Upper lobe of left lung (tissue), 6 donors: ENCODE results near the gene C1QC. TPM values are rescaled to one million over a fixed set of nuclear protein-coding genes. Genes with fewer than 3 reads are reported as not detected.

ENCODE experiments used
- ATAC-seq, 2 donors: fragments of 200-7000 bp; cut with Tn5 transposase; one replicate each; pipeline ENCODE4 v1.9.1; 2022; ENCODE audit warnings: mild to moderate bottlenecking in 2 of 2, moderate library complexity in 2 of 2; ENCODE audit not compliant: low FRiP score in 2 of 2
- DNase-seq, 2 donors: peaks; one replicate each; pipeline ENCODE4 v3.0.0-alpha.2; 2019 to 2020
- H3K27ac ChIP-seq, 4 donors: fragments of 200-600 bp; sonication (generic); one replicate each; pipeline ENCODE4 v1.5.1; 2016 to 2019
- H3K27me3 ChIP-seq, 4 donors: fragments of 200-600 bp; sonication (generic); one replicate each; pipeline ENCODE4 v1.5.1; 2017 to 2019
- H3K36me3 ChIP-seq, 4 donors: fragments of 200-600 bp; sonication (generic); one replicate each; pipeline ENCODE4 v1.5.1; 2016 to 2019
- H3K4me1 ChIP-seq, 4 donors: fragments of 200-600 bp; sonication (generic); one replicate each; pipeline ENCODE4 v1.5.1; 2018 to 2019
- H3K4me3 ChIP-seq, 4 donors: fragments of 200-600 bp; sonication (generic); one replicate each; pipeline ENCODE4 v1.5.1; 2017 to 2019; ENCODE audit warnings: mild to moderate bottlenecking in 2 of 4, moderate library complexity in 1 of 4
- H3K9me3 ChIP-seq, 4 donors: fragments of 200-600 bp; sonication (generic); one replicate each; pipeline ENCODE4 v1.5.1; 2018 to 2019
- CTCF ChIP-seq, 6 experiments: fragments of 450-650 bp in 4 of 6; fragments of 200-600 bp in 2 of 6; sonication (generic) in 2 of 6; IDR thresholded peaks; one replicate each; pipeline ENCODE4 v1.5.1; 2016 to 2019; ENCODE audit warnings: antibody characterized with exemption in 6 of 6
- EP300 ChIP-seq, 4 donors: sonication (generic); formaldehyde crosslinking; IDR thresholded peaks; one replicate each; pipeline ENCODE4 v1.5.1; 2017; ENCODE audit warnings: antibody characterized with exemption in 4 of 4, control low read depth in 2 of 4
- POLR2A ChIP-seq, 4 donors: fragments of 450-650 bp; IDR thresholded peaks; one replicate each; pipeline ENCODE4 v1.5.1; 2016 to 2017; ENCODE audit warnings: antibody characterized with exemption in 4 of 4, mild to moderate bottlenecking in 2 of 4
- POLR2AphosphoS5 ChIP-seq, 2 donors: sonication (generic); formaldehyde crosslinking; IDR thresholded peaks; one replicate each; pipeline ENCODE4 v1.5.1; 2017; ENCODE audit warnings: antibody characterized with exemption in 2 of 2
- WGBS, 2 donors: methylation state at CpG; one replicate each; pipeline ENCODE4 v1.1.5; 2017 to 2018; 5-methylcytosine and 5-hydroxymethylcytosine counted together
- total RNA-seq, 6 donors: library from RNA; depleted of rRNA in 4 of 6; stranded (reverse); fragments of >200 nt in 4 of 6; gene quantifications; one replicate each; pipeline versions ENCODE4 v1.1.0 to v1.2.1, GENCODE V29; 2016 to 2021
- donor health status: DM: no; HTN: no; CAD: no; lungs with moderate emphysema.
- donor health status: DM: no; HTN: yes; CAD: no; lungs with severe emphysema.

The C1QC gene
- total RNA-seq, 6 donors from 2014 or later: 188 to 817 (median 529) TPM

DNA sequence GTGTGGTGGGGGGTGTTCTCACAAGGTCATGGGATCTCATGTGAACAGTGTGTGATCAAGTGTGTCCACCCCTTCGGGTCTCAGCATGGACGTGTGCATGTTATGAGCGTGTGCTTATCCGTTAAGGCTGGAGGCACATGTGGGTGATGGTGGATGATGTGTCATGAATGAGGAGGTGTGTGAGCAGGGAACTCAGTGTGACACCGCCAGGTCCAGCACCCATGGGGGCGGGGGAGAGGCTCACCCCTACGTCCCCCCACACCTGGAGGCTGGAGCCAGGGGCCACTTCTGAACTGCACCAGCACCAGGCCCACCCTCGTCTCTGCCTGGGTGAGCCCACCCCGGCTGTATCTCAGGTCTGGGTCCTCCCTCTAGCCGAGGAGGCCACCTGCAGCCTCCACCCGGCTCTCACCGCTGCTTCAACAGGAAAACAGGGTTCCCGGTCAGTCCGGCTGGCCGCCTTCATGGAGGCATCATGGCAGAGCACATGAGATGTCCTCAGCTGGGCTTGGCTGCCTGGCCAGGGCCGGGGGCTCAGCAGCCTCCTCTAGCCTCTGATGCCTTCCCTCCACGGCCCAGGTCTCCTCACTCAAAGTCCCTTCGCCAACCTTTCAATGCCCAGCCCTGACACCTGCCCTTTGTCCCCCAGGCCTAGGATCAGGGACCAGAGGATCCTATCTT, 41.2 kb upstream of the C1QC start:
- DNase-seq (no peak), ATAC-seq (no peak)
- TF ChIP-seq CTCF (IDR thresholded peaks at IDR 0.05) (no peak), POLR2A (IDR thresholded peaks at IDR 0.05) (no peak), EP300 (IDR thresholded peaks at IDR 0.05) (no peak), POLR2AphosphoS5 (IDR thresholded peaks at IDR 0.05) (no peak)
- Histone ChIP-seq H3K9me3 (no peaks in the 10 kb centered on the region), H3K27ac (no peak overlapping the region), H3K4me3 (no peak overlapping the region), H3K36me3 (no peaks in the 10 kb centered on the region), H3K4me1 (no peaks in the 10 kb centered on the region), H3K27me3 (no peaks in the 10 kb centered on the region)
- 84 to 86% methylated on average over 3 to 18 of the region's 18 CpGs for WGBS, 2 donors

DNA sequence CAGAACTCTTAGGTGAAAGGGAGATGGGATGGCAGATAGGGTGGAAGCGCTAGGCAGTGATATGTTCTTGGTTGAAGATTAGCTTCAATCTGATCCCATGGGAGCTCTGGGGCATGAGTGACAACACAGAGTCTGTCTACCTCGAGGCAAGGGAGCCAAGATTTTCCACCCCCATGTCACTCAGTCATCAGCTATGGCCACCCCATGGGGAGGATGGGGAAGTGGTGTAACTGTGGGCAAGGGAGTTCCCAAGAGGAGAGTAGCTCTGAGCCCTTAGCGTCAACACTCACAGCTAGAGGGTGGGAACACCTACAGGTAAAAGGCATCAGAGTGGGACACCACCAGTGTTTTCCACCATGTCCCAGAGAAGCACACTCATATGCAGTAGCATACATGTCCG, 37.3 kb upstream of the C1QC start:
- Histone ChIP-seq H3K4me3 (no peak overlapping the region), H3K4me1 (no peaks in the 10 kb centered on the region), H3K27me3 (no peaks in the 10 kb centered on the region), H3K36me3 (no peaks in the 10 kb centered on the region), H3K27ac (no peak overlapping the region), H3K9me3 (no peaks in the 10 kb centered on the region)
- ATAC-seq (no peak), DNase-seq (no peak)
- TF ChIP-seq POLR2A (IDR thresholded peaks at IDR 0.05) (no peak), POLR2AphosphoS5 (IDR thresholded peaks at IDR 0.05) (no peak), EP300 (IDR thresholded peaks at IDR 0.05) (no peak), CTCF (IDR thresholded peaks at IDR 0.05) (no peak)
- 47 to 55% methylated on average over 4 of the region's 4 CpGs for WGBS, 2 donors

DNA sequence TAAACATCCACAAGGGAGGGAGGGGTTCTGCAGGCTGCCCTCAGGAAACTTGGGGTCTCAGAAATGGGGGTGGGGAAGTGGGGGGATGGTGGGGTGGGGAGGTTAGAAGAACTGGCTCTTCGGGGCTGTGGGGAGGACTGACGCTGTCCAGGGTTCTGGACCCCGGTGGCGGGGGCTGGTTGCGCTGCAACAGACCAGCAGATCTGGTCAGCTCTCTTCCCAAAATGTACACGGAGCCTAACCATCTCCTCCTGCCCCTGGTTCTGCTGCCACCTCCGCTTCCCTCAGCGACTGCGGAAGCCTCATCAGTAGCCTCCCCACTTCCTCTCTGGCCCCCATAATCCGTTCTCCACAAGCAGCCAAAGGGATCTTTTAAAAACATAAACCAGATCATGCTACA, 36.3 kb upstream of the C1QC start:
- Histone ChIP-seq H3K4me3 (no peak overlapping the region), H3K27ac (no peak overlapping the region), H3K9me3 (no peaks in the 10 kb centered on the region), H3K36me3 (no peaks in the 10 kb centered on the region), H3K4me1 (no peaks in the 10 kb centered on the region), H3K27me3 (no peaks in the 10 kb centered on the region)
- DNase-seq (no peak), ATAC-seq (no peak)
- WGBS, 2 donors: 10% methylated on average over 10 of the region's 10 CpGs
- TF ChIP-seq CTCF (IDR thresholded peaks at IDR 0.05) (no peak), POLR2AphosphoS5 (IDR thresholded peaks at IDR 0.05) (no peak), POLR2A (IDR thresholded peaks at IDR 0.05) (no peak), EP300 (IDR thresholded peaks at IDR 0.05) (no peak)

- Histone ChIP-seq H3K4me1 (no peaks in the 10 kb centered on the region), H3K4me3 (no peak overlapping the region), H3K36me3 (no peaks in the 10 kb centered on the region), H3K27me3 (no peaks in the 10 kb centered on the region), H3K9me3 (no peaks in the 10 kb centered on the region), H3K27ac (no peak overlapping the region)
- TF ChIP-seq CTCF (IDR thresholded peaks at IDR 0.05): no peak
- TF ChIP-seq POLR2A (IDR thresholded peaks at IDR 0.05): no peak
- no peak for TF ChIP-seq POLR2AphosphoS5 (IDR thresholded peaks at IDR 0.05)
- no peak for TF ChIP-seq EP300 (IDR thresholded peaks at IDR 0.05)
- DNase-seq: no peak
- WGBS, 2 donors: 58 to 65% methylated on average over 3 of the region's 3 CpGs
- no peak for ATAC-seq
Measured at GRCh38 chr1:22608361-22608760, 35.1 kb upstream of the C1QC start.

GRCh38 chr1:22609291-22609690, 34.1 kb upstream of the C1QC start:
- WGBS, 2 donors: 14 to 15% methylated on average over 6 of the region's 6 CpGs
- TF ChIP-seq POLR2AphosphoS5 (IDR thresholded peaks at IDR 0.05) (no peak), POLR2A (IDR thresholded peaks at IDR 0.05) (no peak), CTCF (IDR thresholded peaks at IDR 0.05) (no peak), EP300 (IDR thresholded peaks at IDR 0.05) (no peak)
- Histone ChIP-seq H3K4me1 (no peaks in the 10 kb centered on the region), H3K9me3 (no peaks in the 10 kb centered on the region), H3K27ac (no peak overlapping the region), H3K4me3 (no peak overlapping the region), H3K36me3 (no peaks in the 10 kb centered on the region), H3K27me3 (no peaks in the 10 kb centered on the region)
- DNase-seq (no peak), ATAC-seq (no peak)
